Ovary (tissue), 3 donors: ENCODE measurements around the gene RFX3.
"Not testable (repeated sequence)": the region's sequence is repeated elsewhere in the genome, so short reads cannot be mapped to it uniquely, and the experiment has no call there.

Experiments
- CTCF ChIP-seq, 3 donors: fragments of 450-650 bp in 2 of 3; fragments of 200-600 bp in 1 of 3; IDR thresholded peaks; one replicate each; pipeline versions ENCODE4 v1.5.1 to v1.8.0; 2016 to 2022; ENCODE audit warnings: antibody characterized with exemption in 3 of 3, mild to moderate bottlenecking in 1 of 3
- EP300 ChIP-seq: sonication (generic); formaldehyde crosslinking; IDR thresholded peaks from one replicate; pipeline ENCODE4 v1.6.1; 2017; ENCODE audit warnings: antibody characterized with exemption
- POLR2A ChIP-seq: fragments of 450-650 bp; IDR thresholded peaks from one replicate; pipeline ENCODE4 v1.6.1; 2017; ENCODE audit warnings: antibody characterized with exemption, mild to moderate bottlenecking, moderate library complexity
- donor health status: DM: no; HTN: no; CAD: no.

GRCh38 chr9:3304388-3304787 is 221.4 kb downstream of the RFX3 start:
- TF ChIP-seq CTCF (IDR thresholded peaks at IDR 0.05); POLR2A; EP300: not testable (repeated sequence)
